ENCODE results near the gene PBRM1. TPM values are rescaled to one million over a fixed set of nuclear protein-coding genes. Genes with fewer than 3 reads are reported as not detected.

Gene PBRM1
- total and polyA plus RNA-seq, 2 of the 8 experiments (the other 6 are each of a cell fraction or from before 2014, with no cell fraction given): 19.3 to 65.8 TPM

GRCh38 chr3:52685709-52686691 lies at the start of gene PBRM1, which contains the start of gene GNL3 (continued):
- TF ChIP-seq SIN3A (conservative IDR thresholded peaks at IDR 0.05 in 1 of 2, IDR thresholded peaks at IDR 0.05 in 1 of 2; ENCODE audit: low read depth in 1 of 2, low read length in 2 of 2) (peak; percentile 17 to 92; a peak in 2 of 4 replicates), BRCA1 (IDR thresholded peaks at IDR 0.05; ENCODE audit: low read depth, low read length) (no peak), GTF2F1 (IDR thresholded peaks at IDR 0.05; ENCODE audit: borderline replicate concordance, low read depth, low read length) (no peak), SP2 (IDR thresholded peaks at IDR 0.05; ENCODE audit: low read length) (no peak), CTBP2 (IDR thresholded peaks at IDR 0.05; ENCODE audit: borderline replicate concordance, insufficient read depth, insufficient read length, low read length) (peak; percentile 2), RAD21 (IDR thresholded peaks at IDR 0.05 in 1 of 2, conservative IDR thresholded peaks at IDR 0.05 in 1 of 2; ENCODE audit: low read depth in 2 of 2, low read length in 2 of 2) (no peak), EP300 (IDR thresholded peaks at IDR 0.05; ENCODE audit: borderline replicate concordance in 1 of 2, low read depth in 2 of 2, low read length in 2 of 2) (no peak), CHD1 (IDR thresholded peaks at IDR 0.05; ENCODE audit: low read depth, low read length) (no peak), CTCF (IDR thresholded peaks at IDR 0.05; ENCODE audit: control extremely low read depth in 1 of 3, insufficient read depth in 1 of 3, low read depth in 1 of 3, low read length in 3 of 3) (no peak), CREB1 (IDR thresholded peaks at IDR 0.05) (peak; percentile 92), NANOG (IDR thresholded peaks at IDR 0.05; ENCODE audit: insufficient read depth, low read depth, low read length, poor library complexity, severe bottlenecking) (no peak), JUND (IDR thresholded peaks at IDR 0.05; ENCODE audit: low read length) (peak; percentile 32; the same call in 1 of the 2 replicates), RXRA (IDR thresholded peaks at IDR 0.05; ENCODE audit: insufficient read depth, low read depth, low read length) (no peak), POU5F1 (IDR thresholded peaks at IDR 0.05; ENCODE audit: low read depth, low read length) (no peak), HDAC2 (IDR thresholded peaks at IDR 0.05; ENCODE audit: borderline replicate concordance in 1 of 2, low read depth in 2 of 2, low read length in 2 of 2) (peak; percentile 0 to 47; a peak in 1 of 4 replicates), FOSL1 (IDR thresholded peaks at IDR 0.05; ENCODE audit: insufficient read depth, low read depth, low read length) (no peak), YY1 (IDR thresholded peaks at IDR 0.05; ENCODE audit: low read depth, low read length) (no peak)
- TF ChIP-seq, protein P1, sequence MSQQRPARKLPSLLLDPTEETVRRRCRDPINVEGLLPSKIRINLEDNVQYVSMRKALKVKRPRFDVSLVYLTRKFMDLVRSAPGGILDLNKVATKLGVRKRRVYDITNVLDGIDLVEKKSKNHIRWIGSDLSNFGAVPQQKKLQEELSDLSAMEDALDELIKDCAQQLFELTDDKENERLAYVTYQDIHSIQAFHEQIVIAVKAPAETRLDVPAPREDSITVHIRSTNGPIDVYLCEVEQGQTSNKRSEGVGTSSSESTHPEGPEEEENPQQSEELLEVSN (IDR thresholded peaks at IDR 0.05): peak; percentile 16; the same call in 1 of the 2 replicates

Measured in H1 (cell line).